SK-N-SH (cell line): ENCODE results near the gene CATSPER3. TPM values are rescaled to one million over a fixed set of nuclear protein-coding genes. Genes with fewer than 3 reads are reported as not detected.

Source experiments
- CTCF ChIA-PET: fragments of 300-600, 350-600 bp; formaldehyde crosslinking; extraction: SDS; loops from one replicate; lab custom pipeline; 2021; lab: Yijun Ruan, JAX
- POLR2A ChIA-PET: fragments of 350-600 bp; sonication (Branson Sonifier 250); formaldehyde crosslinking; extraction: SDS; loops from one replicate; lab custom pipeline; 2020; ENCODE audit warnings: antibody characterized with exemption, inconsistent platforms; lab: Yijun Ruan, JAX
- DNase-seq: peaks from one replicate; pipeline ENCODE4 v3.0.0; 2012
- H2AFZ ChIP-seq: fragments of 200-600 bp; sonication (generic); 2 replicates; pipeline ENCODE4 v1.8.1; 2016; ENCODE audit warnings: antibody characterized with exemption, mild to moderate bottlenecking, low read depth
- H3F3A ChIP-seq: fragments of 200-600 bp; sonication (generic); replicated peaks from 2 replicates; pipeline ENCODE3; 2016; ENCODE audit warnings: antibody characterized with exemption, mild to moderate bottlenecking; ENCODE audit not compliant: insufficient read depth
- H3K27ac ChIP-seq, 2 experiments: fragments of 200-500 bp in 1 of 2; fragments of 200-600 bp in 1 of 2; sonication (Bioruptor generic) in 1 of 2; sonication (generic), shearing (Covaris generic) in 1 of 2; 2 replicates each; pipeline versions ENCODE4 v1.5.1 to v1.6.1; 2014 to 2016; ENCODE audit warnings: low read depth in 2 of 2, inconsistent platforms in 1 of 2, low read length in 1 of 2, mild to moderate bottlenecking in 1 of 2, mixed read lengths in 1 of 2
- H3K27me3 ChIP-seq: fragments of 200-600 bp; sonication (generic), shearing (Covaris generic); 2 replicates; pipeline ENCODE4 v1.6.1; 2016; ENCODE audit warnings: mixed run types; ENCODE audit not compliant: insufficient read depth
- H3K36me3 ChIP-seq, 2 experiments: fragments of 200-500 bp in 1 of 2; fragments of 200-600 bp in 1 of 2; sonication (Bioruptor generic) in 1 of 2; sonication (generic) in 1 of 2; replicated peaks in 1 of 2; 2 replicates each; pipeline versions ENCODE3 to v1.5.1; 2014 to 2016; ENCODE audit warnings: low read length in 1 of 2, mild to moderate bottlenecking in 1 of 2; ENCODE audit not compliant: insufficient read depth in 2 of 2, control insufficient read depth in 1 of 2
- H3K4me1 ChIP-seq, 2 experiments: fragments of 200-500 bp in 1 of 2; fragments of 200-600 bp in 1 of 2; sonication (Bioruptor generic) in 1 of 2; sonication (generic), shearing (Covaris generic) in 1 of 2; 2 replicates each; pipeline versions ENCODE4 v1.5.1 to v1.6.1; 2014 to 2016; ENCODE audit warnings: low read depth in 1 of 2, low read length in 1 of 2, mixed run types in 1 of 2; ENCODE audit not compliant: insufficient read depth in 2 of 2, control insufficient read depth in 1 of 2
- H3K4me2 ChIP-seq: fragments of 200-600 bp; sonication (generic), shearing (Covaris generic); 2 replicates; pipeline ENCODE4 v1.6.1; 2017; ENCODE audit warnings: mixed run types
- H3K4me3 ChIP-seq, 2 experiments: fragments of 200-500 bp in 1 of 2; fragments of 200-600 bp in 1 of 2; sonication (Bioruptor generic) in 1 of 2; sonication (generic), shearing (Covaris generic) in 1 of 2; 2 replicates each; pipeline versions ENCODE4 v1.5.1 to v1.8.1; 2014 to 2016; ENCODE audit warnings: low read depth in 2 of 2, inconsistent platforms in 1 of 2, low read length in 1 of 2, mild to moderate bottlenecking in 1 of 2, mixed read lengths in 1 of 2, moderate library complexity in 1 of 2
- H3K79me2 ChIP-seq: fragments of 200-600 bp; sonication (generic); 2 replicates; pipeline ENCODE4 v1.8.1; 2017; ENCODE audit warnings: mild to moderate bottlenecking; ENCODE audit not compliant: insufficient read depth
- H3K9ac ChIP-seq: fragments of 200-600 bp; sonication (generic); 2 replicates; pipeline ENCODE4 v1.6.1; 2017; ENCODE audit warnings: mixed run types
- H3K9me2 ChIP-seq: fragments of 200-600 bp; sonication (generic); 2 replicates; pipeline ENCODE4 v1.6.1; 2017; ENCODE audit warnings: mixed run types
- H3K9me3 ChIP-seq: fragments of 200-600 bp; sonication (generic); 2 replicates; pipeline ENCODE4 v1.6.1; 2017; ENCODE audit warnings: mixed run types, mild to moderate bottlenecking, moderate library complexity
- H4K20me1 ChIP-seq: fragments of 200-600 bp; sonication (generic); 2 replicates; pipeline ENCODE4 v1.6.1; 2017; ENCODE audit warnings: mild to moderate bottlenecking, mixed run types; ENCODE audit not compliant: insufficient read depth
- CHD2 ChIP-seq: fragments of 150-350 bp; IDR thresholded peaks from 2 replicates; pipeline ENCODE4 v1.6.1; 2018; ENCODE audit warnings: low read length; ENCODE audit not compliant: partially characterized antibody
- EZH2phosphoT487 ChIP-seq: fragments of 200-600 bp; sonication (generic); IDR thresholded peaks from 2 replicates; pipeline ENCODE4 v1.6.1; 2017; ENCODE audit warnings: low read depth, mixed run types, mild to moderate bottlenecking, antibody characterized with exemption, moderate library complexity, borderline replicate concordance
- FOXM1 ChIP-seq: IDR thresholded peaks from 2 replicates; pipeline ENCODE4 v1.4.0; 2012; ENCODE audit warnings: low read depth, mild to moderate bottlenecking
- GABPA ChIP-seq: IDR thresholded peaks from 2 replicates; pipeline ENCODE4 v1.4.0; 2012; ENCODE audit warnings: low read depth, mild to moderate bottlenecking
- JUND ChIP-seq: IDR thresholded peaks from 2 replicates; pipeline ENCODE4 v1.4.0; 2012
- MEF2A ChIP-seq: IDR thresholded peaks from 2 replicates; pipeline ENCODE4 v1.4.0; 2012; ENCODE audit warnings: low read depth, borderline replicate concordance
- NRF1 ChIP-seq: IDR thresholded peaks from 2 replicates; pipeline ENCODE4 v1.6.1; 2012; ENCODE audit warnings: low read depth, mild to moderate bottlenecking, low read length
- RCOR1 ChIP-seq: fragments of 150-350 bp; IDR thresholded peaks from 2 replicates; pipeline ENCODE4 v1.6.1; 2017; ENCODE audit warnings: antibody characterized with exemption, low read length
- SIN3A ChIP-seq: IDR thresholded peaks from 2 replicates; pipeline ENCODE4 v1.6.1; 2012; ENCODE audit warnings: low read depth, mild to moderate bottlenecking, low read length, moderate library complexity, borderline replicate concordance
- SMC3 ChIP-seq: IDR thresholded peaks from 2 replicates; pipeline ENCODE4 v1.6.1; 2012; ENCODE audit warnings: low read depth, low read length, improper control_type of control experiment
- TAF1 ChIP-seq: IDR thresholded peaks from 2 replicates; pipeline ENCODE4 v1.6.1; 2012; ENCODE audit warnings: low read depth, mild to moderate bottlenecking, low read length, moderate library complexity, borderline replicate concordance
- TCF12 ChIP-seq: IDR thresholded peaks from 2 replicates; pipeline ENCODE4 v1.4.0; 2012
- WGBS: methylation state at CpG from one replicate; pipeline ENCODE4 v1.1.6; 2017; ENCODE audit warnings: low lambda C conversion rate; 5-methylcytosine and 5-hydroxymethylcytosine counted together
- polyA plus RNA-seq, 3 experiments: library from polyadenylated mRNA; depleted of rRNA; stranded (reverse); fragments of >200 nt; gene quantifications; 2 replicates each; pipeline ENCODE4 v1.2.3, GENCODE V29; 2012
- TF ChIP-seq, protein P1 (sequence below): IDR thresholded peaks from 2 replicates; pipeline ENCODE4; 2012
- TF ChIP-seq, protein P2 (sequence below): fragments of 150-350 bp; IDR thresholded peaks from 2 replicates; pipeline ENCODE4 v1.6.1; 2016; ENCODE audit warnings: mild to moderate bottlenecking, low read depth, low read length
- TF ChIP-seq, protein P3 (sequence below): fragments of 150-350 bp; IDR thresholded peaks from 2 replicates; pipeline ENCODE4 v1.6.1; 2017; ENCODE audit warnings: antibody characterized with exemption, low read length, low read depth, borderline replicate concordance
- TF ChIP-seq, protein P4 (sequence below): IDR thresholded peaks from 2 replicates; pipeline ENCODE4 v1.6.1; 2012; ENCODE audit warnings: mild to moderate bottlenecking, low read depth, low read length, moderate library complexity

Gene CATSPER3
- polyA plus RNA-seq, 1 of the 3 experiments (the other 2 are of a cell fraction) = 0.26 TPM

DNA sequence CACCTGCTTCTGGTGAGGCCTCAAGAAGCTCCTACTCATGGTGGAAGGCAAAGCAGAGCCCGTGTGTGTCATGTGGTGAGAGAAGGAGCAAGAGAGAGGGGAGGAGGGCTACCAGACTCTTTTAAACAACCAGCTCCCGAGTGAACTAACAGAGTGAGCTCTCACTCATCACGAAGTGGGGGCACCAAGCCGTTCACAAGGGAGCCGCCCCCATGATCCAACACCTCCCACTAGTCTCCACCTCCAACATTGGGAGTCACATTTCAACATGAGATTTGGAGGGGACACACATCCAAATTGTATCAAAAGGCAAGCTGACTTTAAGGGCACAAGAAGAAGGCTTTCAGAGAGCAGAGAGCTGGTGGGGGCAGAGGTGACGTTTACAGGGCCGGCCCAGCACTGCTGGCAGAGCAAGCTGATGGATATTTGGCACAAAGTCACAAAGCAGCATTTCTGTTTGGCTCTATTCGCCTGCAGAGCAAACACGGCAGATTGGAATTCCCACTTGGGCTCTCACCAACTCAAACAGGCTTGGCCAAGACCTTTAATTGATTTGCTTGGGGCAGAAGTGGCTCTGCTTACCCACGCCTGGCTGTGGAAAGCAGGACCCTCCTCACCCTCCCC, 46.4 kb downstream of the CATSPER3 start:
- no peaks in the 10 kb centered on the region for H3F3A ChIP-seq
- DNase-seq = no peak
- WGBS = 57% methylated on average over 7 of the region's 10 CpGs
- H2AFZ ChIP-seq = no peak overlapping the region
- no peaks in the 10 kb centered on the region for H3K79me2 ChIP-seq
- no peak overlapping the region for H3K9ac ChIP-seq
- no peaks in the 10 kb centered on the region; the same call in 1 of the 2 replicates for H3K27me3 ChIP-seq
- H3K4me1 ChIP-seq = no peaks in the 10 kb centered on the region; a peak in 1 of 4 replicates
- no peak overlapping the region for H3K4me2 ChIP-seq
- H3K9me2 ChIP-seq = no peaks in the 10 kb centered on the region
- no peak overlapping the region for H3K27ac ChIP-seq
- no peaks in the 10 kb centered on the region for H4K20me1 ChIP-seq
- H3K9me3 ChIP-seq = no peaks in the 10 kb centered on the region
- H3K4me3 ChIP-seq = no peak overlapping the region
- ChIA-PET CTCF (interaction anchor here (2.0 kb wide), 1 partner anchor 109 kb away, joined by 4 read pairs; the partner anchor contains the start of gene PCBD2), POLR2A (no interaction called here)
- H3K36me3 ChIP-seq = no peaks in the 10 kb centered on the region
- TF ChIP-seq TCF12 (no peak), RCOR1 (no peak), MEF2A (no peak), TAF1 (no peak), FOXM1 (no peak), GABPA (no peak), CHD2 (no peak), JUND (no peak), SIN3A (no peak), EZH2phosphoT487 (no peak), NRF1 (no peak), SMC3 (no peak)
- TF ChIP-seq, protein P1, sequence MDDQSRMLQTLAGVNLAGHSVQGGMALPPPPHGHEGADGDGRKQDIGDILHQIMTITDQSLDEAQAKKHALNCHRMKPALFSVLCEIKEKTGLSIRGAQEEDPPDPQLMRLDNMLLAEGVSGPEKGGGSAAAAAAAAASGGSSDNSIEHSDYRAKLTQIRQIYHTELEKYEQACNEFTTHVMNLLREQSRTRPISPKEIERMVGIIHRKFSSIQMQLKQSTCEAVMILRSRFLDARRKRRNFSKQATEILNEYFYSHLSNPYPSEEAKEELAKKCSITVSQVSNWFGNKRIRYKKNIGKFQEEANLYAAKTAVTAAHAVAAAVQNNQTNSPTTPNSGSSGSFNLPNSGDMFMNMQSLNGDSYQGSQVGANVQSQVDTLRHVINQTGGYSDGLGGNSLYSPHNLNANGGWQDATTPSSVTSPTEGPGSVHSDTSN = no peak
- TF ChIP-seq, protein P2, sequence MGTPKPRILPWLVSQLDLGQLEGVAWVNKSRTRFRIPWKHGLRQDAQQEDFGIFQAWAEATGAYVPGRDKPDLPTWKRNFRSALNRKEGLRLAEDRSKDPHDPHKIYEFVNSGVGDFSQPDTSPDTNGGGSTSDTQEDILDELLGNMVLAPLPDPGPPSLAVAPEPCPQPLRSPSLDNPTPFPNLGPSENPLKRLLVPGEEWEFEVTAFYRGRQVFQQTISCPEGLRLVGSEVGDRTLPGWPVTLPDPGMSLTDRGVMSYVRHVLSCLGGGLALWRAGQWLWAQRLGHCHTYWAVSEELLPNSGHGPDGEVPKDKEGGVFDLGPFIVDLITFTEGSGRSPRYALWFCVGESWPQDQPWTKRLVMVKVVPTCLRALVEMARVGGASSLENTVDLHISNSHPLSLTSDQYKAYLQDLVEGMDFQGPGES = no peak
- TF ChIP-seq, protein P3, sequence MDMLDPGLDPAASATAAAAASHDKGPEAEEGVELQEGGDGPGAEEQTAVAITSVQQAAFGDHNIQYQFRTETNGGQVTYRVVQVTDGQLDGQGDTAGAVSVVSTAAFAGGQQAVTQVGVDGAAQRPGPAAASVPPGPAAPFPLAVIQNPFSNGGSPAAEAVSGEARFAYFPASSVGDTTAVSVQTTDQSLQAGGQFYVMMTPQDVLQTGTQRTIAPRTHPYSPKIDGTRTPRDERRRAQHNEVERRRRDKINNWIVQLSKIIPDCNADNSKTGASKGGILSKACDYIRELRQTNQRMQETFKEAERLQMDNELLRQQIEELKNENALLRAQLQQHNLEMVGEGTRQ = no peak
- TF ChIP-seq, protein P4, sequence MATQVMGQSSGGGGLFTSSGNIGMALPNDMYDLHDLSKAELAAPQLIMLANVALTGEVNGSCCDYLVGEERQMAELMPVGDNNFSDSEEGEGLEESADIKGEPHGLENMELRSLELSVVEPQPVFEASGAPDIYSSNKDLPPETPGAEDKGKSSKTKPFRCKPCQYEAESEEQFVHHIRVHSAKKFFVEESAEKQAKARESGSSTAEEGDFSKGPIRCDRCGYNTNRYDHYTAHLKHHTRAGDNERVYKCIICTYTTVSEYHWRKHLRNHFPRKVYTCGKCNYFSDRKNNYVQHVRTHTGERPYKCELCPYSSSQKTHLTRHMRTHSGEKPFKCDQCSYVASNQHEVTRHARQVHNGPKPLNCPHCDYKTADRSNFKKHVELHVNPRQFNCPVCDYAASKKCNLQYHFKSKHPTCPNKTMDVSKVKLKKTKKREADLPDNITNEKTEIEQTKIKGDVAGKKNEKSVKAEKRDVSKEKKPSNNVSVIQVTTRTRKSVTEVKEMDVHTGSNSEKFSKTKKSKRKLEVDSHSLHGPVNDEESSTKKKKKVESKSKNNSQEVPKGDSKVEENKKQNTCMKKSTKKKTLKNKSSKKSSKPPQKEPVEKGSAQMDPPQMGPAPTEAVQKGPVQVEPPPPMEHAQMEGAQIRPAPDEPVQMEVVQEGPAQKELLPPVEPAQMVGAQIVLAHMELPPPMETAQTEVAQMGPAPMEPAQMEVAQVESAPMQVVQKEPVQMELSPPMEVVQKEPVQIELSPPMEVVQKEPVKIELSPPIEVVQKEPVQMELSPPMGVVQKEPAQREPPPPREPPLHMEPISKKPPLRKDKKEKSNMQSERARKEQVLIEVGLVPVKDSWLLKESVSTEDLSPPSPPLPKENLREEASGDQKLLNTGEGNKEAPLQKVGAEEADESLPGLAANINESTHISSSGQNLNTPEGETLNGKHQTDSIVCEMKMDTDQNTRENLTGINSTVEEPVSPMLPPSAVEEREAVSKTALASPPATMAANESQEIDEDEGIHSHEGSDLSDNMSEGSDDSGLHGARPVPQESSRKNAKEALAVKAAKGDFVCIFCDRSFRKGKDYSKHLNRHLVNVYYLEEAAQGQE = no peak
- TF ChIP-seq, all 33 proteins: peak for 0
